Hepatocyte (in vitro differentiated cells): ENCODE results near the gene ANKRD29. TPM values are rescaled to one million over a fixed set of nuclear protein-coding genes. Genes with fewer than 3 reads are reported as not detected.
A peak's percentile ranks its signal among the peaks of the same experiment; 100 is the strongest.

Experiments
- DNase-seq: peaks from one replicate; pipeline ENCODE4 v3.0.0-alpha.2; 2016; ENCODE audit warnings: low spot score
- H2AFZ ChIP-seq: fragments of 200-600 bp; sonication (generic); 2 replicates; pipeline ENCODE4 v1.6.0; 2016; ENCODE audit warnings: antibody characterized with exemption, mild to moderate bottlenecking
- H3K27ac ChIP-seq: fragments of 200-600 bp; sonication (generic); 2 replicates; pipeline ENCODE4 v1.5.1; 2016; ENCODE audit warnings: mild to moderate bottlenecking
- H3K27me3 ChIP-seq: fragments of 200-600 bp; sonication (generic); 2 replicates; pipeline ENCODE4 v1.6.1; 2016
- H3K36me3 ChIP-seq: fragments of 200-600 bp; sonication (generic); replicated peaks from 2 replicates; pipeline ENCODE4 v1.5.1; 2016; ENCODE audit warnings: low read depth; ENCODE audit not compliant: insufficient read depth
- H3K4me1 ChIP-seq: fragments of 200-600 bp; sonication (generic); 2 replicates; pipeline ENCODE4 v1.5.1; 2016; ENCODE audit warnings: mild to moderate bottlenecking, moderate library complexity; ENCODE audit not compliant: insufficient read depth
- H3K4me2 ChIP-seq: fragments of 200-600 bp; sonication (generic); 2 replicates; pipeline ENCODE4 v1.6.0; 2016
- H3K4me3 ChIP-seq: fragments of 200-600 bp; sonication (generic); 2 replicates; pipeline ENCODE4 v1.5.1; 2016; ENCODE audit warnings: mild to moderate bottlenecking
- H3K79me2 ChIP-seq: fragments of 200-600 bp; sonication (generic); 2 replicates; pipeline ENCODE4 v1.6.0; 2017; ENCODE audit warnings: mild to moderate bottlenecking
- H3K9me2 ChIP-seq: fragments of 200-600 bp; sonication (generic); replicated peaks from 2 replicates; pipeline ENCODE4 v1.6.0; 2017; ENCODE audit warnings: mild to moderate bottlenecking; ENCODE audit not compliant: insufficient read depth
- H3K9me3 ChIP-seq: fragments of 200-600 bp; sonication (generic); 2 replicates; pipeline ENCODE4 v1.5.1; 2016; ENCODE audit warnings: low read depth, mild to moderate bottlenecking
- H4K20me1 ChIP-seq: fragments of 200-600 bp; sonication (generic); 2 replicates; pipeline ENCODE4 v1.6.0; 2016; ENCODE audit warnings: mild to moderate bottlenecking; ENCODE audit not compliant: insufficient read depth, poor library complexity, severe bottlenecking
- EZH2 ChIP-seq: fragments of 200-600 bp; sonication (generic); IDR thresholded peaks from 2 replicates; pipeline ENCODE4 v1.6.1; 2016; ENCODE audit warnings: antibody characterized with exemption, mild to moderate bottlenecking, borderline replicate concordance
- EZH2phosphoT487 ChIP-seq: fragments of 200-600 bp; sonication (generic); IDR thresholded peaks from one replicate; pipeline ENCODE4 v1.6.1; 2018; ENCODE audit warnings: antibody characterized with exemption, mild to moderate bottlenecking, low read depth, moderate library complexity; ENCODE audit not compliant: unreplicated experiment, severe bottlenecking
- WGBS: methylation state at CpG from one replicate; pipeline ENCODE4 v1.1.6; 2016; ENCODE audit warnings: low lambda C conversion rate; ENCODE audit errors: missing lambda C conversion rate; 5-methylcytosine and 5-hydroxymethylcytosine counted together
- polyA plus RNA-seq: library from polyadenylated mRNA; unstranded; fragments of >200 nt; fragmentation: Nextera tagmentation; extraction: Ambion mirVana; gene quantifications from 2 replicates; pipeline ENCODE4 v1.2.1, GENCODE V29; 2016
- total RNA-seq: library from RNA; depleted of rRNA; stranded (reverse); fragments of >200 nt; gene quantifications from 2 replicates; pipeline ENCODE4 v1.2.3, GENCODE V29; 2014
- TF ChIP-seq, protein P1 (sequence below): fragments of 200-600 bp; sonication (generic); IDR thresholded peaks from 2 replicates; pipeline ENCODE4 v1.5.1; 2016; ENCODE audit warnings: antibody characterized with exemption, mild to moderate bottlenecking; ENCODE audit not compliant: poor library complexity

ANKRD29 gene
- total and polyA plus RNA-seq, 2 experiments from 2014 or later, result 7.7 to 12.1 TPM

GRCh38 chr18:23710946-23711345 is 48.2 kb upstream of the ANKRD29 start:
- Histone ChIP-seq H3K9me3 (no peaks in the 10 kb centered on the region), H3K4me2 (peak overlapping the region; percentile 45), H3K4me1 (peaks cover 10% of the 10 kb centered on the region), H3K9me2 (no peaks in the 10 kb centered on the region), H3K27ac (peak overlapping the region; percentile 76), H2AFZ (no peak overlapping the region), H3K27me3 (no peaks in the 10 kb centered on the region), H3K4me3 (no peak overlapping the region), H3K79me2 (no peaks in the 10 kb centered on the region), H4K20me1 (no peaks in the 10 kb centered on the region), H3K36me3 (no peaks in the 10 kb centered on the region)
- peak; percentile 41 for DNase-seq
- TF ChIP-seq EZH2 (no peak), EZH2phosphoT487 (no peak)
- TF ChIP-seq, protein P1, sequence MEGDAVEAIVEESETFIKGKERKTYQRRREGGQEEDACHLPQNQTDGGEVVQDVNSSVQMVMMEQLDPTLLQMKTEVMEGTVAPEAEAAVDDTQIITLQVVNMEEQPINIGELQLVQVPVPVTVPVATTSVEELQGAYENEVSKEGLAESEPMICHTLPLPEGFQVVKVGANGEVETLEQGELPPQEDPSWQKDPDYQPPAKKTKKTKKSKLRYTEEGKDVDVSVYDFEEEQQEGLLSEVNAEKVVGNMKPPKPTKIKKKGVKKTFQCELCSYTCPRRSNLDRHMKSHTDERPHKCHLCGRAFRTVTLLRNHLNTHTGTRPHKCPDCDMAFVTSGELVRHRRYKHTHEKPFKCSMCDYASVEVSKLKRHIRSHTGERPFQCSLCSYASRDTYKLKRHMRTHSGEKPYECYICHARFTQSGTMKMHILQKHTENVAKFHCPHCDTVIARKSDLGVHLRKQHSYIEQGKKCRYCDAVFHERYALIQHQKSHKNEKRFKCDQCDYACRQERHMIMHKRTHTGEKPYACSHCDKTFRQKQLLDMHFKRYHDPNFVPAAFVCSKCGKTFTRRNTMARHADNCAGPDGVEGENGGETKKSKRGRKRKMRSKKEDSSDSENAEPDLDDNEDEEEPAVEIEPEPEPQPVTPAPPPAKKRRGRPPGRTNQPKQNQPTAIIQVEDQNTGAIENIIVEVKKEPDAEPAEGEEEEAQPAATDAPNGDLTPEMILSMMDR, result no peak
- 71% methylated on average over 1 of the region's 1 CpG for WGBS

GRCh38 chr18:23710068-23710527 is 47.4 kb upstream of the ANKRD29 start:
- no peaks in the 10 kb centered on the region for H4K20me1 ChIP-seq
- no peaks in the 10 kb centered on the region for H3K79me2 ChIP-seq
- H3K4me1 ChIP-seq, result peaks cover 4% of the 10 kb centered on the region
- H3K9me3 ChIP-seq, result no peaks in the 10 kb centered on the region
- peak overlapping the region; percentile 76 for H3K27ac ChIP-seq
- H2AFZ ChIP-seq, result no peak overlapping the region
- H3K36me3 ChIP-seq, result no peaks in the 10 kb centered on the region
- TF ChIP-seq EZH2, result no peak
- no peak for TF ChIP-seq EZH2phosphoT487
- TF ChIP-seq, protein P1, result no peak
- peak overlapping the region; percentile 10 for H3K4me2 ChIP-seq
- no peak overlapping the region for H3K4me3 ChIP-seq
- peak; percentile 43 for DNase-seq
- no peaks in the 10 kb centered on the region for H3K9me2 ChIP-seq
- H3K27me3 ChIP-seq, result no peaks in the 10 kb centered on the region
- 84% methylated on average over 17 of the region's 17 CpGs for WGBS

- Histone ChIP-seq H3K36me3 (no peaks in the 10 kb centered on the region), H4K20me1 (no peaks in the 10 kb centered on the region), H3K4me3 (no peak overlapping the region), H3K4me2 (no peak overlapping the region), H3K27me3 (no peaks in the 10 kb centered on the region), H3K4me1 (peaks cover 4% of the 10 kb centered on the region), H2AFZ (no peak overlapping the region), H3K9me2 (no peaks in the 10 kb centered on the region), H3K79me2 (no peaks in the 10 kb centered on the region), H3K9me3 (no peaks in the 10 kb centered on the region), H3K27ac (no peak overlapping the region)
- DNase-seq, result no peak
- TF ChIP-seq EZH2phosphoT487 (no peak), EZH2 (no peak)
- TF ChIP-seq, protein P1, result no peak
- WGBS, result 100% methylated on average over 3 of the region's 3 CpGs
Observed at GRCh38 chr18:23706971-23707640, 44.4 kb upstream of the ANKRD29 start.
